Testis (tissue), 2 donors: ENCODE data around the gene CD72.

Experiments used
- CTCF ChIP-seq, 3 experiments: fragments of 450-650 bp in 2 of 3; fragments of 200-600 bp in 1 of 3; sonication (generic) in 1 of 3; IDR thresholded peaks; one replicate each; pipeline ENCODE4 v1.5.1; 2016 to 2019; ENCODE audit warnings: antibody characterized with exemption in 3 of 3, mild to moderate bottlenecking in 2 of 3, moderate library complexity in 1 of 3
- POLR2A ChIP-seq: fragments of 450-650 bp; IDR thresholded peaks from one replicate; pipeline ENCODE4 v1.6.1; 2017; ENCODE audit warnings: antibody characterized with exemption, mild to moderate bottlenecking, moderate library complexity

GRCh38 chr9:35598866-35599590, 19.2 kb downstream of the CD72 start:
- TF ChIP-seq CTCF (IDR thresholded peaks at IDR 0.05) (no peak), POLR2A (no peak)
